AG04450 (cell line): ENCODE measurements around the gene RIN3. TPM values are rescaled to one million over a fixed set of nuclear protein-coding genes. Genes with fewer than 3 reads are reported as not detected.

ENCODE experiments used
- CTCF ChIA-PET: fragments of 300-600, 350-600 bp; formaldehyde crosslinking; extraction: SDS; loops from one replicate; lab custom pipeline; 2022; ENCODE audit warnings: antibody characterized with exemption, inconsistent platforms; lab: Charles Lee
- POLR2A ChIA-PET: fragments of 350-600 bp; formaldehyde crosslinking; extraction: SDS; loops from one replicate; lab custom pipeline; 2021; ENCODE audit warnings: antibody characterized with exemption, inconsistent platforms; lab: Yijun Ruan, JAX
- DNase-seq: peaks from one replicate; pipeline ENCODE4 v3.0.0-alpha.2; 2011; ENCODE audit warnings: low read depth, low spot score
- H3K27ac ChIP-seq: one replicate; pipeline ENCODE4 v1.5.1; 2012; ENCODE audit warnings: low read depth, low read length, control low read depth
- H3K27me3 ChIP-seq: one replicate; pipeline ENCODE4 v1.6.0; 2012; ENCODE audit warnings: low read length; ENCODE audit not compliant: control insufficient read depth, insufficient read depth
- H3K4me3 ChIP-seq: 2 replicates; pipeline ENCODE4 v1.5.1; 2011; ENCODE audit warnings: mild to moderate bottlenecking, low read depth, low read length, control low read depth
- H3K9me3 ChIP-seq: 2 replicates; pipeline ENCODE4 v1.5.1; 2012; ENCODE audit warnings: low read length; ENCODE audit not compliant: control insufficient read depth, insufficient read depth
- polyA plus RNA-seq: library from polyadenylated mRNA; depleted of rRNA; stranded (reverse); fragments of >200 nt; gene quantifications from 2 replicates; pipeline ENCODE4 v1.2.3, GENCODE V29; 2011
- TF ChIP-seq, protein P1 (sequence below): IDR thresholded peaks from 2 replicates; pipeline ENCODE4 v1.5.1; 2011; ENCODE audit warnings: low read depth, low read length, control low read depth, inconsistent platforms

RIN3 gene
- polyA plus RNA-seq, 1 experiment, result 3.7 TPM

GRCh38 chr14:92656306-92657081 lies 142.9 kb downstream of the RIN3 start:
- ChIA-PET POLR2A (no interaction called here), CTCF (no interaction called here)
- H3K4me3 ChIP-seq, result no peak overlapping the region
- no peaks in the 10 kb centered on the region for H3K27me3 ChIP-seq
- DNase-seq, result no peak
- H3K27ac ChIP-seq, result no peak overlapping the region
- H3K9me3 ChIP-seq, result no peaks in the 10 kb centered on the region; the same call in 1 of the 2 replicates
- TF ChIP-seq, protein P1, sequence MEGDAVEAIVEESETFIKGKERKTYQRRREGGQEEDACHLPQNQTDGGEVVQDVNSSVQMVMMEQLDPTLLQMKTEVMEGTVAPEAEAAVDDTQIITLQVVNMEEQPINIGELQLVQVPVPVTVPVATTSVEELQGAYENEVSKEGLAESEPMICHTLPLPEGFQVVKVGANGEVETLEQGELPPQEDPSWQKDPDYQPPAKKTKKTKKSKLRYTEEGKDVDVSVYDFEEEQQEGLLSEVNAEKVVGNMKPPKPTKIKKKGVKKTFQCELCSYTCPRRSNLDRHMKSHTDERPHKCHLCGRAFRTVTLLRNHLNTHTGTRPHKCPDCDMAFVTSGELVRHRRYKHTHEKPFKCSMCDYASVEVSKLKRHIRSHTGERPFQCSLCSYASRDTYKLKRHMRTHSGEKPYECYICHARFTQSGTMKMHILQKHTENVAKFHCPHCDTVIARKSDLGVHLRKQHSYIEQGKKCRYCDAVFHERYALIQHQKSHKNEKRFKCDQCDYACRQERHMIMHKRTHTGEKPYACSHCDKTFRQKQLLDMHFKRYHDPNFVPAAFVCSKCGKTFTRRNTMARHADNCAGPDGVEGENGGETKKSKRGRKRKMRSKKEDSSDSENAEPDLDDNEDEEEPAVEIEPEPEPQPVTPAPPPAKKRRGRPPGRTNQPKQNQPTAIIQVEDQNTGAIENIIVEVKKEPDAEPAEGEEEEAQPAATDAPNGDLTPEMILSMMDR, result peak; percentile 11; the same call in 1 of the 2 replicates

DNA sequence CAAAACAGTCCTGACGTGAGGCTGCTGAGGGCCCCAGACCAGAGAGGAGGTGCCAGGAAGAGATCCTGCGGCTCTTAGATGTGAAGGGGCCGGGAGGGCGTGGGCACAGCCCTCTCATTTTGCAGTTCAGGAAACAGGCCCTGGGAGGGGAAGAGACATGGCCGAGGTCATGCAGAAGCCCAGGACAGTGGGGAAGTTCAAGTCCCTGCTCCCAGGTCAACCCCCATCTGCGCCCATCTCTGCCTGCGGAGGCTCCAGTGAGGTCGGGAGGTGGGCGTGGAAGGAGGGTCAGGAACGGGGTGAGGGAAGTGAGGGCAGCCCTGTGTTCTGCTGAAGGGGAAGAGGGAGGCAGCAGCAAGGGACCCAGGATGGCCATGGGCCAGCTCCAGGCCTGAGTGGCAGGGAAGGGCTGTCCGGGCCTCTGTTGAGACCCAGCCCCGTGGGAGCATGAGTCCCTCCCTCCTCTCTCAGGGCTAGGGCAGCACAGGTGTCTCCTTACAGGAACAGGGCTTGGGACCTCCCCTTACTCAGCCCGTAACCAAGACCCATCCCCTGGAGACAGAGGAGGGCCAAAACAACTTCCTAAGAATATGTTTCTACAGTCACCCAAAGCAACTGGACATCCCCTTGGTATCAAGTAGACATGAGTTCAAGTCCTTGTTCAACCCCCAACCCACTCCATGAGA lies 144.0 kb downstream of the RIN3 start:
- Histone ChIP-seq H3K27ac (no peak overlapping the region), H3K27me3 (no peaks in the 10 kb centered on the region), H3K9me3 (no peaks in the 10 kb centered on the region; the same call in 1 of the 2 replicates), H3K4me3 (no peak overlapping the region)
- POLR2A ChIA-PET, result no interaction called here
- CTCF ChIA-PET, result no interaction called here
- DNase-seq, result no peak
- TF ChIP-seq, protein P1, result no peak

DNA sequence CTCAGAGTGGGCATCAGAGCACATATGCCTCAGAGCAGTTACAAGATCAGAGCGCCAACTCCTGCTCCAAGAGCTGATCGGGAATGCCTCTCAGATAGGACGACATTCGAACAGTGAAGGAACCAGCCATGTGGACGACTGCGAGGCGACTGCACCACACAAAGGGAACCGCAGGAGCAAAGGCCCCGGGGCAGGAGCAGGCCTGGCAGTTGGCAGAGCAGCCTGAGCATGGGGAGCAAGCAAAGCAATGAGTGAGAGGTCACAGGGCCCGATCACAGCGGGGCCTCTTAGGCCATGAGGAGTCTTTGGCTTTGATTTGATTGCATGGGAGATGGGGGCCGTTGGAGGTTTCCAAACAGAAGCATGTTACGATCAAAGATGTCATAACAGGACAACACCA lies 144.6 kb downstream of the RIN3 start:
- Histone ChIP-seq H3K27ac (no peak overlapping the region), H3K4me3 (no peak overlapping the region), H3K27me3 (no peaks in the 10 kb centered on the region), H3K9me3 (no peaks in the 10 kb centered on the region; the same call in 1 of the 2 replicates)
- no peak for DNase-seq
- ChIA-PET POLR2A (no interaction called here), CTCF (no interaction called here)
- TF ChIP-seq, protein P1, result no peak

DNA sequence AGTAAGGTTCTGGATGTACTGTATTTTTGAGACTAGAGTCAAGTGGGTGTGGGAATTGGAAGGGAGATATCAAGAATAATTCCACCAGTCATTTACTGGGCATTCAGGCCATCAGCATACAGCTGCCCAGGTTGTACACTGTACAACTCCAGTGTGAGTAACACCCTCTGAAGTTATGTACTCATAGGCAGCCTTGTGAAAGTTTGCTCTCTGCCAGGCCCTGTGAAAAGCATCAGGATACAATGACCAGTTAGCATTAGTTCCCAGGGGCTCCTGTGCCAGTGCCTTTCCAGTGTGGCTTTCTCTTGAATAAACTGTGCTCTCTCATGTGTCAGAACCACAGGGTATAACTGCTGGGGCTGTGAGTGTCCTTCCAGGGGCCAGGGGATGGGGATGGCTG lies 145.1 kb downstream of the RIN3 start:
- no peak for DNase-seq
- Histone ChIP-seq H3K27me3 (no peaks in the 10 kb centered on the region), H3K27ac (no peak overlapping the region), H3K9me3 (no peaks in the 10 kb centered on the region; the same call in 1 of the 2 replicates), H3K4me3 (no peak overlapping the region)
- POLR2A ChIA-PET, result no interaction called here
- CTCF ChIA-PET, result no interaction called here
- TF ChIP-seq, protein P1, result no peak
